HG03064 (cell line): ENCODE results near the gene RGS3.

Source experiments
- ATAC-seq: cut with Tn5 transposase; IDR thresholded peaks from one replicate; pipeline ENCODE4 v1.9.1; 2021; ENCODE audit warnings: low read depth; ENCODE audit not compliant: unreplicated experiment

RGS3 gene

GRCh38 chr9:113464286-113464660, 746 bp downstream of the RGS3 start:
- no peak for ATAC-seq

DNA sequence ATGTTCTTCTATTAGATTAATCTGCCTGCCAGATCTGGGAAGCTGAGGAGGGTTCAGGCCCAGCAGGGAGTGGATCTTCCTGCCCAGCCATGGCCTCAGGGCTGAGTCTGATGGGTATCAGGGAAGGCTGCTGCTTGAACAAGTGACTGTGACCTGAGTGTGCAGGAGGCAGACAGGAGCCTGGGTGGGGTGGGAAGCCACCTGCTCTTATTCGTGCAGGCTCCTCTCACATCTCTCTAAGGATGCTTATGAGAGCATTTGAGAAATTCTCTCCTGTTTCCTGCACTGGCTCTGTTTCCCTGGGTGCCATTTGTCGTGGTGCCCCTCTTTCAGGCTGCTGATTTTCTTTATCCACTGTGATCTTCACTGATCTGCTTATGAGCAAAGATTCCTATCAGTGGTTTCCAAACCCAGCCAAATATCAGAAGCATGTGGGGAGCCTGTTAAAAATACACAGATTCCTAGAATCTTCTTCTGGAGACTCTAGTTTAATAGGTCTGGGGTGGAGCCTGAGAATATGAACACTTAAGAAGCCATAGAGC, 2.1 kb downstream of the RGS3 start:
- no peak for ATAC-seq

DNA sequence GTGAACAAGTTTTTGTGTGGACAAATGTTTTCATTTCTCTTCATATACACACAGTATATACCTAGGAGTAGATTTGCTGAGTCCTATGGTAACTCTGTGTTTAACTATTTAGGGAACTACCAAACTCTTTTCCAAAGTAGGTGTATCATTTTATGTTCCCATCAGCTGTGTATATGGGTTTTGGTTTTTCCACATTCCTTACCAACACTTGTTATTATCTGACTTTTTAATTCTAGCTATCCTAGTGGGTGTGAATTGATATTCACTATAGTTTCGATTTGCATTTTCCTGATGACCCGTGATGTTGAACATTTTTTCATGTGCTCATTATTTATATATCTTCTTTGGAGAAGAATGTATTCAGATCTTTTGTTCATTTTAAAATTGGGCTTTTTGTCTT, 3.7 kb downstream of the RGS3 start:
- no peak for ATAC-seq

DNA sequence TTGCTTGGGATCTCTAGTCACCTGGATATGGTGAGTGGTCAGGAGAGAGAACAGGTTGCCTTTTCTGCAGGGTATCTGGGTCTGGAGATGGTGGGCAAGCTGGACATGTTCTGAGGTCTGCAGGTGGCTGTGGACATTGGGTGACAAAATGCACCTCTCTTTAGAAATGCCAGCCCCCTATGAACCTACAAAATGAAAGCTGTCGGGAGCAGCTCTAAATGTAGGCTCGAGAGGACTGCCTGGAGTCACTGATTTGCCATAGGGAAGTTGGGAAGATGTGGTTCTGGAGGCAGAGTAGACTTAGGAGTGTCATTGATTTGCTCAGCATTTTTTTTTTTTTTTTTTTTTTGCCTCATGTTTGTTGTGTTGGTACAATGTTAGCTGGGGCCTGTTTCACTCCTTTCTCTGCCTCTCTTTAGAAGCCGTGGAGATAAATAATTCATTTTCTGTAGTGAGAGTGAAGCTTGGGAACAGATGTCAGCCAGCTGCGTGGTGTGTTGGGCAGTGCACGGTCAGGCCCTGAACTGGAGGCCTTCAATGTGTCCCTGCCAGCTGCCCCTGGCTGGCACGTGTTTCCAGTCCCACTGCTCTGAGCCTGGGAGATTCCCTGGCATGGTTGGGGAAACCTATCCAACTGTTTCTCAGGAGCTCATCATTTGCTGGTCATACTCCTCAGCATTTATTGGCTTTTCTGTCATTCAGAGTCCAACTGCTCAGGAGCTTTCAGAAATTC, 5.4 kb downstream of the RGS3 start:
- ATAC-seq = no peak

DNA sequence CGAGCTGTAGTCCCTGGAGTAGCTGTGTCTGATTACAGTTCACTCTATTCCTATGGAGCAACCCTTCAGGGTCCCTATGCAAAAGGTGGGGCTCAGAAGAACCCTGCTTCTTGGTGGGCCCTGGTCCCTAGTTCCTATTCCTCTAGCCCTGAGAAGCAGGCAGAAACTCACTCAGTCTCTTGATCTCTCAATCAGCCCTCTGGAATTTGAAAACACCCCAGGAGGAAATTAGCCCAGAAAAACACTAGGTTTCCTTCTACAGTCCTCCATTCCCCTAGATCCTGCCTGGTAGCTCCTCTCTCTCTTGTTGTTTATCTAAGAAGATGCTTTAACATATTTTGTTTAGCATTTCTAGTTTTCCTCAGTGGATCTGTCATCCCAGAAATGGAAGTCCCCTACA, 7.6 kb downstream of the RGS3 start:
- no peak for ATAC-seq

- ATAC-seq = no peak
These were observed 8.0 kb downstream of the RGS3 start for GRCh38 chr9:113471566-113471965.

DNA sequence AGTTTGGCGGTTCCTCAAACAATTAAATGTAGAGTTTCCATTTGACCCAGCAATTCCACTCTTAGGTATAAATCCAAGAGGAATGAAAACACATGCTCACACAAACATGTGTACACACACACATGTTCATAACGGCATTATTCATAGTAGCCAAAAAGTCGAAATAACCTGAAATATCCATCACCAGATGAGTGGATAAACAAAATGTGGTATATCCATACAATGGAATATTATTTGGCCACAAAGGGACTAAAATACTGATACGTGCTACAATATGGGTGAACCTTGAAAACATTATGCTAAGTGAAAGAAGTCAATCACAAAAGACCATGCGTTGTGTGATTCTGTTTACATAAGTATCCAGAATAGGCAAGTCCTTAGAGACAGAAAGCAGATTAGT, 8.7 kb downstream of the RGS3 start:
- ATAC-seq = no peak

GRCh38 chr9:113474360-113475028, 11.0 kb downstream of the RGS3 start:
- ATAC-seq = no peak

GRCh38 chr9:113475031-113475430, 11.5 kb downstream of the RGS3 start:
- ATAC-seq = no peak

DNA sequence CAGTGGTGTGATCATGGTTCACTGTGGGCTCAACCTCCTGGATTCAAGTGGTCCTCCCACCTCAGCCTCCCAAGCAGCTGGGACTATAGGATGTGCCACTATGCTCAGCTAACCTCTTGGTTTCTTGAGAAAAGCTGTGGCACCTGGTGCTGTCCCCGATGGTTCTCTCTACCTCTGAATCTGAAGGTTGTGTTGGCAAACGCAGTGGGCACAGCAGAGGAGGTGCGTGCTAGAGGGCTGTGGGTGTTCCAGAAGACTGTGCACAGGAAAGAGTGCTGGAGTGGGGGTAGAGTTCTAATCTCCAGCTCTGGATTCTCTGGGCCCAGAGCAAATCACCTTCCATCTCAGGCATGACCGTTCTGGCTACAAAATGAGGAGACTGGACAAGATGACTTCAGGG, 12.5 kb downstream of the RGS3 start:
- no peak for ATAC-seq

- ATAC-seq = no peak
These were observed 13.0 kb downstream of the RGS3 start for GRCh38 chr9:113476511-113476916.

- no peak for ATAC-seq
These were observed 13.5 kb downstream of the RGS3 start for GRCh38 chr9:113477058-113477457.

DNA sequence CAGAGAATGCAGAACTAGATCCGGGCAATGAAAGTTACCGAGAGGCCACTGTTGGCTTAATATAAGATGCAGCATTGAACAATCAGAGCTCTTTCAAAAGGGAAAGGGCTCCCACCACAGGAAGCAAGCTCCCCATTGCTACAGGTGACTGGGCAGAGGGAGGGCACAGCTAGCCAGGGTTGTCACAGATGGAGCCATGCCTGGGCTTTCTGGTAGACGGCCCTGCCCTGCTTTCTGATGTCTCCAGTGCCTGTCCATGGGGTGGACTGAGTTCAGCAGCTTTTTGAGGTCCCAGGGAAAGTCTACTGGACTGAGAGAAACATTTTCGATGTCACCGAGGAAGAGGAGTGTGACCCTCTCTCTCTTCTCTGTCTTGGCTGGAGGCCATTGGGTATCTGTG, 14.1 kb downstream of the RGS3 start:
- no peak for ATAC-seq

DNA sequence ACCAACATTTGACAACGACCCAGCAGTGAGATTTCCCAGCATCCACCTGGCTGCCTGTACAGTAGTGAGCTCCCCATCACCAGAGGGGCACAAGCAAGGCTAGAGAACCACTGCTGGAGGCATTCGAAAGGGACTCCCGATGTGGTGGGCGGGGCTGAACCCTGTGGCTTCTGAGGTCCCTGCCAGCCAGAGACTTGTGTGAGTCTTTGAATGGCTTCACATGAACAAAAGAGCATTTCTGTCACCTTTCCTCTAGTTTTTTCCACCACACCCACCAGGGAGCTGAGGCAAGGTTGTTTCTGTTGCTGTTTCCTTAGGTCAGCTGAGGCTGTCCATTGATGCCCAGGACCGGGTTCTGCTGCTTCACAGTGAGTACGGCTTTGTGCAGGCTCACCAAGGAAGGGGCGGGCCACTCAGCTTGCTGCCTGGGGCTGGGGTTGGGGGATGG, 15.7 kb downstream of the RGS3 start:
- ATAC-seq = no peak

GRCh38 chr9:113480612-113481011, 17.1 kb downstream of the RGS3 start:
- ATAC-seq = no peak

DNA sequence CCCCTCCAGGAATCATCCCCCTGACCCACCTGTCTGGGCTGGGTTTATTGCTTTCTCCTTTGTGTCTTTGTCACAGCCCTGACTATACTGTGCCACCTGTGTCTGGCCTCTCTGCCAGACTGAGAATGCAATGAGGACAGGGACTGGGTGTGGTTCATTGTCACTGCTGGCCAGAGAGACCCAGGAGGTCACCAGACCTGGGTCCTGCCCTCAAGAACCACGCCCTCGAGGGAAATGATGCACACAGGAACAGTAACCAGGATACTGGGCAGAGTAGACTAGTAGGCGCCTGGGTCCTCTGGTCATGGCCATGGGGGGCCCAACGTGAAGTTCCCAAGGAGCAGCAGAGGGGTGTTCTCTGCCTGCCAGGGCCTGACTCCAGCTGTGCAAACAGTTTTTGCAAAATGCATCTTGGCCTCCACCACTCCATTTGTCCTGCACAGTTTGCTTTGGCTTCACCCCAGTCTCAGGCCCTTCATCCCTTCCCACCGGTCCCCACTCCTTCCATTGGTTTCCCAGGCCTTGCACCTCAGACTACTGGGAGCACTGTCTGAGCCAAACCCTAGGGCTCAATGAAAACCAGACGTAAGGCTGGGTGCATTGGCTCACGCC, 17.8 kb downstream of the RGS3 start:
- ATAC-seq = no peak

- no peak for ATAC-seq
These were observed 18.8 kb downstream of the RGS3 start for GRCh38 chr9:113482341-113482740.

GRCh38 chr9:113482991-113483675, 19.6 kb downstream of the RGS3 start:
- no peak for ATAC-seq

- no peak for ATAC-seq
These were observed 20.2 kb downstream of the RGS3 start for GRCh38 chr9:113483676-113484257.

DNA sequence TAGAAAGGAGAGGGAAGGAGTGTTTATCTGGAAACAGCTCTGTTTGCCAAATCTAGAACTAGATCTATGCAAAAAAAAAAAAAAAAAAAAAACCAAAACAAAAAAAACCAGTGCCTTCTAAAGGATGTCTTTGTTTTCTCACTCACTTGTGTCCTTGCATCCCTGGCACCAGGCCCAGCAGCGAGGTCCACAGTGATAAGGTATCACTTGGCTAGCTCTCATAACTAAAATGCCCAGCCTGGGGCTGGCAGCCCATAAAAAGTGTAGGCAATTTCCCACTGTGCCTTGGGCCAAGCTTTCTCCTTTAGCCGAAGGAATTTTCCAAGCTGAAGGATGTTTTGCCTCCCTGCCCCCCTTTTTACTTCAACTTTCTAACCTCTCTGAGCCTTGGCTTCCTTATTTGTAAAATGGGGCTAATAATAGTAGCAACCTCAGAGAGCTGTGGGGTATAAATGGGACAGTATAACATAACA, 20.8 kb downstream of the RGS3 start:
- ATAC-seq = no peak

DNA sequence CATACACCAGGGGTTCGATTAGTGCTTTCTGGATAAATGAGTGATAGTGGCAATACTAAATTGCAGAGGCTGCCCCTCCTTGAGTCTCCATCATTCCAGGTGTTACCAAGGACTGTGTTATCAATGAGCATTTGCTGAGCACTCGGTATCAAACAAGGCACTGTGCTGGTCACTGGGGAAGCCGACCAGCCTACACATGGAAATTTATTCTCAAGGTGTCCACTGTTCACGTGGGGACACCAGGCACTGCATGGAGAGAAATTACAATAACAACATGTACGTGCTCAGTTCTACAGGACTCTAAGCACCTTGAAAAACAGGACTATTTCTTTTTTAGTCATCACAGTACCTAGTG, 22.2 kb downstream of the RGS3 start:
- no peak for ATAC-seq
